Neuronal stem cell (in vitro differentiated cells): Measurements from ENCODE around the gene BTBD2.
A peak's percentile ranks its signal among the peaks of the same experiment; 100 is the strongest.
"Not testable (repeated sequence)": the region's sequence is repeated elsewhere in the genome, so short reads cannot be mapped to it uniquely, and the experiment has no call there.

ENCODE experiments used
- DNase-seq: peaks from one replicate; pipeline ENCODE4 v3.0.0-alpha.2; 2013; ENCODE audit warnings: low spot score
- H2AFZ ChIP-seq: one replicate; pipeline ENCODE4 v1.6.1; 2013; ENCODE audit warnings: mild to moderate bottlenecking, low read length, inconsistent platforms
- H2AK5ac ChIP-seq: 2 replicates; pipeline ENCODE4 v1.6.1; 2013; ENCODE audit warnings: low read depth, mild to moderate bottlenecking, inconsistent platforms, low read length, moderate library complexity, mixed read lengths
- H2BK120ac ChIP-seq: 2 replicates; pipeline ENCODE4 v1.6.1; 2013; ENCODE audit warnings: low read depth, mild to moderate bottlenecking, inconsistent platforms, low read length, moderate library complexity, mixed read lengths
- H2BK12ac ChIP-seq: one replicate; pipeline ENCODE4 v1.6.1; 2013; ENCODE audit warnings: low read length, inconsistent platforms
- H2BK15ac ChIP-seq: 2 replicates; pipeline ENCODE4 v1.6.1; 2013; ENCODE audit warnings: mild to moderate bottlenecking, low read length, inconsistent platforms, mixed read lengths
- H2BK5ac ChIP-seq: one replicate; pipeline ENCODE4 v1.6.1; 2013; ENCODE audit warnings: inconsistent platforms, mild to moderate bottlenecking, low read length, moderate library complexity
- H3K14ac ChIP-seq: one replicate; pipeline ENCODE4 v1.6.1; 2013; ENCODE audit warnings: low read length, inconsistent platforms
- H3K18ac ChIP-seq: 2 replicates; pipeline ENCODE4 v1.6.1; 2013; ENCODE audit warnings: low read length, inconsistent platforms
- H3K23ac ChIP-seq: 2 replicates; pipeline ENCODE4 v1.6.1; 2013; ENCODE audit warnings: low read depth, mild to moderate bottlenecking, mixed read lengths, low read length, inconsistent platforms; ENCODE audit not compliant: poor library complexity
- H3K27ac ChIP-seq: replicated peaks from 3 replicates; pipeline ENCODE4 v1.5.1; 2013; ENCODE audit warnings: low read length, inconsistent platforms
- H3K27me3 ChIP-seq, 3 experiments: 2 replicates each; pipeline ENCODE4 v1.6.1; 2013; ENCODE audit warnings: low read length in 3 of 3, mild to moderate bottlenecking in 2 of 3, inconsistent platforms in 1 of 3, low read depth in 1 of 3, mixed read lengths in 1 of 3, moderate library complexity in 1 of 3; ENCODE audit not compliant: control insufficient read depth in 3 of 3, insufficient read depth in 3 of 3
- H3K36me3 ChIP-seq, 2 donors: replicated peaks in 1 of 2; 2 replicates each; pipeline ENCODE4 v1.6.1; 2013; ENCODE audit warnings: low read length in 2 of 2; ENCODE audit not compliant: control insufficient read depth in 2 of 2, insufficient read depth in 2 of 2
- H3K4ac ChIP-seq: 2 replicates; pipeline ENCODE4 v1.6.1; 2013; ENCODE audit warnings: inconsistent platforms, mild to moderate bottlenecking, low read length, moderate library complexity
- H3K4me1 ChIP-seq, 2 donors: 1 replicate in 1 of 2; 2 replicates in 1 of 2; pipeline ENCODE4 v1.6.1; 2013; ENCODE audit warnings: low read length in 2 of 2, low read depth in 1 of 2; ENCODE audit not compliant: control insufficient read depth in 2 of 2, insufficient read depth in 1 of 2
- H3K4me2 ChIP-seq: one replicate; pipeline ENCODE4 v1.6.1; 2013; ENCODE audit warnings: mild to moderate bottlenecking, low read length, inconsistent platforms; ENCODE audit not compliant: insufficient read depth, poor library complexity, severe bottlenecking
- H3K4me3 ChIP-seq, 2 donors: 2 replicates each; pipeline ENCODE4 v1.5.1; 2013; ENCODE audit warnings: low read length in 2 of 2, mild to moderate bottlenecking in 2 of 2, inconsistent platforms in 1 of 2, moderate library complexity in 1 of 2
- H3K79me1 ChIP-seq: one replicate; pipeline ENCODE4 v1.6.1; 2013; ENCODE audit warnings: low read depth, mild to moderate bottlenecking, inconsistent platforms, low read length, moderate library complexity
- H3K9ac ChIP-seq: one replicate; pipeline ENCODE4 v1.6.1; 2013; ENCODE audit warnings: mild to moderate bottlenecking, low read depth, low read length, inconsistent platforms; ENCODE audit not compliant: poor library complexity
- H3K9me3 ChIP-seq, 2 donors: replicated peaks in 1 of 2; 2 replicates each; pipeline versions ENCODE3 to v1.6.1; 2013; ENCODE audit warnings: low read length in 2 of 2, mild to moderate bottlenecking in 2 of 2, inconsistent platforms in 1 of 2, low read depth in 1 of 2, mixed read lengths in 1 of 2, moderate library complexity in 1 of 2; ENCODE audit not compliant: control insufficient read depth in 2 of 2, insufficient read depth in 1 of 2
- H4K8ac ChIP-seq: one replicate; pipeline ENCODE4 v1.6.1; 2013; ENCODE audit warnings: low read depth, mild to moderate bottlenecking, inconsistent platforms, low read length, moderate library complexity
- H4K91ac ChIP-seq: one replicate; pipeline ENCODE4 v1.6.1; 2013; ENCODE audit warnings: low read length, low read depth, mild to moderate bottlenecking, inconsistent platforms; ENCODE audit not compliant: poor library complexity
- WGBS, 2 donors: extraction: QIAGEN DNeasy Blood & Tissue Kit; methylation state at CpG; one replicate each; pipeline ENCODE4 v1.1.7; 2013; ENCODE audit warnings: missing lambda C conversion rate in 2 of 2, mixed read lengths in 1 of 2; ENCODE audit not compliant: insufficient read length in 2 of 2, insufficient replicate concordance in 1 of 2; ENCODE audit errors: extremely low coverage in 2 of 2; 5-methylcytosine and 5-hydroxymethylcytosine counted together

BTBD2 gene

GRCh38 chr19:2034729-2035589, 19.4 kb upstream of the BTBD2 start:
- peak overlapping the region; percentile 82 for H3K14ac ChIP-seq

GRCh38 chr19:2034253-2034652, 18.7 kb upstream of the BTBD2 start:
- H2BK120ac ChIP-seq, H3K27ac ChIP-seq, H2BK5ac ChIP-seq, H3K18ac ChIP-seq, H3K27me3 ChIP-seq, H3K9ac ChIP-seq, H4K8ac ChIP-seq, H3K23ac ChIP-seq, DNase-seq, H2BK12ac ChIP-seq, H4K91ac ChIP-seq, H2AFZ ChIP-seq, H3K4me1 ChIP-seq, H2BK15ac ChIP-seq, H3K4me2 ChIP-seq, H3K9me3 ChIP-seq, H3K4me3 ChIP-seq, H3K14ac ChIP-seq, H3K4ac ChIP-seq, H2AK5ac ChIP-seq, H3K79me1 ChIP-seq: not testable (repeated sequence)
- H3K36me3 ChIP-seq, result peaks cover 7 to 19% of the 10 kb centered on the region in 2 donors
- no CpG with 5 or more reads among the region's 15 CpGs for WGBS, 2 donors

More at GRCh38 chr19:2034729-2035589, 19.4 kb upstream of the BTBD2 start:
- Histone ChIP-seq H2AK5ac (peak overlapping the region; percentile 96), H3K27ac (no peak overlapping the region), H2BK120ac (no peak overlapping the region), H4K8ac (peak overlapping the region; percentile 43), H2AFZ (no peak overlapping the region), H3K4me2 (no peak overlapping the region), H2BK12ac (no peak overlapping the region), H3K9ac (no peak overlapping the region), H3K23ac (peak overlapping the region; percentile 91), H2BK5ac (no peak overlapping the region), H3K27me3 (no peaks in the 10 kb centered on the region), H4K91ac (no peak overlapping the region), H3K18ac (peak overlapping the region; percentile 83), H3K9me3 (peaks cover 3 to 4% of the 10 kb centered on the region in 2 donors), H3K4me3 (no peak overlapping the region), H2BK15ac (peak overlapping the region; percentile 75), H3K36me3 (peaks cover 11 to 25% of the 10 kb centered on the region in 2 donors), H3K4me1 (peaks cover 2 to 7% of the 10 kb centered on the region in 2 donors), H3K4ac (peak overlapping the region; percentile 11), H3K79me1 (peaks cover 10% of the 10 kb centered on the region)
- WGBS, 2 donors, result no CpG with 5 or more reads among the region's 34 CpGs
- DNase-seq, result no peak

- Histone ChIP-seq H2BK5ac (no peak overlapping the region), H3K4me3 (no peak overlapping the region), H2BK12ac (no peak overlapping the region), H3K36me3 (peaks cover 4 to 14% of the 10 kb centered on the region in 2 donors), H3K9me3 (peaks cover 3 to 4% of the 10 kb centered on the region in 2 donors), H3K79me1 (peaks cover 4% of the 10 kb centered on the region), H3K18ac (peak overlapping the region; percentile 15), H2BK15ac (peak overlapping the region; percentile 95), H3K27me3 (no peaks in the 10 kb centered on the region), H2AK5ac (peak overlapping the region; percentile 32), H2BK120ac (no peak overlapping the region), H3K23ac (no peak overlapping the region), H3K27ac (no peak overlapping the region), H3K4me1 (peaks cover 2 to 7% of the 10 kb centered on the region in 2 donors), H3K4me2 (no peak overlapping the region), H4K91ac (no peak overlapping the region), H3K4ac (no peak overlapping the region), H2AFZ (no peak overlapping the region), H4K8ac (no peak overlapping the region), H3K14ac (no peak overlapping the region), H3K9ac (no peak overlapping the region)
- DNase-seq, result no peak
- no CpG with 5 or more reads among the region's 9 CpGs for WGBS, 2 donors
Measured at GRCh38 chr19:2033825-2034159, 18.3 kb upstream of the BTBD2 start.

GRCh38 chr19:2033115-2033824, 17.8 kb upstream of the BTBD2 start:
- Histone ChIP-seq H3K27me3 (no peaks in the 10 kb centered on the region), H3K79me1 (peaks cover 2% of the 10 kb centered on the region), H3K4me2 (no peak overlapping the region), H3K23ac (no peak overlapping the region), H2BK12ac (no peak overlapping the region), H2BK120ac (no peak overlapping the region), H2BK15ac (peak overlapping the region; percentile 95), H2AFZ (no peak overlapping the region), H3K9ac (no peak overlapping the region), H3K18ac (peak overlapping the region; percentile 15), H3K14ac (no peak overlapping the region), H3K27ac (no peak overlapping the region), H2BK5ac (no peak overlapping the region), H3K4me3 (no peak overlapping the region), H3K4me1 (peaks cover 2 to 10% of the 10 kb centered on the region in 2 donors), H3K9me3 (peaks cover 3 to 4% of the 10 kb centered on the region in 2 donors), H4K91ac (no peak overlapping the region), H2AK5ac (peak overlapping the region; percentile 32), H3K4ac (no peak overlapping the region), H3K36me3 (peaks cover 0 to 9% of the 10 kb centered on the region in 2 donors), H4K8ac (no peak overlapping the region)
- DNase-seq, result no peak
- no CpG with 5 or more reads among the region's 6 CpGs for WGBS, 2 donors
